ENCODE data around the gene TRNP1. TPM values are rescaled to one million over a fixed set of nuclear protein-coding genes. Genes with fewer than 3 reads are reported as not detected.

Gene TRNP1
- total and polyA plus RNA-seq, 10 of the 15 experiments (the other 5 are each of a cell fraction or from before 2014, with no cell fraction given), result 0.13 TPM; not detected in 9

GRCh38 chr1:26994787-26995517 lies 1.5 kb downstream of the TRNP1 start:
- Histone ChIP-seq H3K4me3 (no peak overlapping the region), H3K79me2 (ENCODE audit: control insufficient read depth, insufficient read depth, low read length) (no peaks in the 10 kb centered on the region), H3K27me3 (replicated peaks in 1 of 2; ENCODE audit: control insufficient read depth in 2 of 2, insufficient read depth in 2 of 2, low read length in 1 of 2) (peaks cover 2 to 13% of the 10 kb centered on the region in 2 experiments), H4K20me1 (ENCODE audit: control insufficient read depth, insufficient read depth) (no peaks in the 10 kb centered on the region; the same call in 1 of the 2 replicates), H3K9me3 (replicated peaks; ENCODE audit: control insufficient read depth, insufficient read depth, low read length) (no peaks in the 10 kb centered on the region), H3K4me1 (ENCODE audit: control insufficient read depth, insufficient read depth, low read length) (peaks cover 5% of the 10 kb centered on the region), H2AFZ (ENCODE audit: control insufficient read depth, low read depth, low read length) (no peak overlapping the region), H3K36me3 (ENCODE audit: control insufficient read depth in 2 of 2, insufficient read depth in 2 of 2, low read length in 1 of 2) (no peaks in the 10 kb centered on the region), H3K9ac (ENCODE audit: control insufficient read depth, insufficient read depth, low read length) (no peak overlapping the region), H3K27ac (ENCODE audit: control insufficient read depth, insufficient read depth) (no peak overlapping the region), H3K4me2 (ENCODE audit: control insufficient read depth, insufficient read depth) (no peak overlapping the region)
- RAD21 ChIA-PET (ENCODE audit: unreplicated experiment), result interaction anchor here (1.9 to 4.0 kb wide), 2 partner anchors 9 to 50 kb away, joined by 5 to 57 read pairs; no protein-coding TSS in a partner anchor
- TF ChIP-seq SMAD1 (IDR thresholded peaks at IDR 0.05; ENCODE audit: low read depth, partially characterized antibody) (no peak), TBL1XR1 (IDR thresholded peaks at IDR 0.05; ENCODE audit: low read depth, low read length) (no peak), KDM1A (IDR thresholded peaks at IDR 0.05; ENCODE audit: borderline replicate concordance) (no peak), NFXL1 (IDR thresholded peaks at IDR 0.05; ENCODE audit: borderline replicate concordance) (no peak), EP300 (IDR thresholded peaks at IDR 0.05; ENCODE audit: borderline replicate concordance in 1 of 2, control insufficient read depth in 1 of 2, low read depth in 2 of 2, low read length in 2 of 2) (no peak), PAX8 (IDR thresholded peaks at IDR 0.05) (no peak), IRF4 (IDR thresholded peaks at IDR 0.05; ENCODE audit: low read depth, low read length) (no peak), NFYA (IDR thresholded peaks at IDR 0.05; ENCODE audit: borderline replicate concordance, low read depth, low read length) (no peak)
- POLR2A ChIA-PET, result interaction anchor here (0.9 kb wide), 1 partner anchor 270 kb away, joined by 3 read pairs; no protein-coding TSS in a partner anchor
- FAIRE-seq (no peak), DNase-seq (ENCODE audit: low read depth, low spot score) (no peak), ATAC-seq (no peak)
- no TSS peak for BruUV-seq (replicated peaks)
- WGBS (ENCODE audit: insufficient coverage, insufficient replicate concordance, low lambda C conversion rate, missing lambda C conversion rate), result 66% methylated on average over 12 of the region's 15 CpGs
- CTCF ChIA-PET, result interaction anchor here (0.8 to 7.0 kb wide), 3 partner anchors 14 to 102 kb away, joined by 3 to 99 read pairs (median 31); no protein-coding TSS in a partner anchor
- in situ Hi-C loops (cut with MboI), result no loop called here
- SMC1A ChIA-PET (ENCODE audit: uncharacterized antibody, unreplicated experiment), result interaction anchor here (2.3 to 3.7 kb wide), 3 partner anchors 9 to 103 kb away, joined by 6 to 43 read pairs (median 35); no protein-coding TSS in a partner anchor
- intact Hi-C loops (cut with micrococcal nuclease; ENCODE audit: unreplicated experiment), result loop anchor here (5.0 kb wide), 1 partner anchor 47 kb away; no protein-coding TSS in a partner anchor

Measured in GM12878 (cell line).